ENCODE data around the gene TPT1. TPM values are rescaled to one million over a fixed set of nuclear protein-coding genes. Genes with fewer than 3 reads are reported as not detected.
"Not testable (repeated sequence)": the region's sequence is repeated elsewhere in the genome, so short reads cannot be mapped to it uniquely, and the experiment has no call there.

TPT1 gene
- total and polyA plus RNA-seq, 4 donors = 2,791 to 8,629 (median 4,381) TPM

GRCh38 chr13:45300190-45300985 is 40.6 kb downstream of the TPT1 start:
- no peak overlapping the region for H3K9ac ChIP-seq (ENCODE audit: insufficient read depth in 1 of 2, low read length in 2 of 2)
- H3K36me3 ChIP-seq (ENCODE audit: control insufficient read depth in 4 of 4, insufficient read depth in 4 of 4, low read length in 4 of 4) = no peaks in the 10 kb centered on the region
- H3K4me3 ChIP-seq = no peak overlapping the region
- no peak for ATAC-seq (ENCODE audit: insufficient read depth, low FRiP score)
- H3K27ac ChIP-seq (ENCODE audit: low read depth in 1 of 2, low read length in 1 of 2) = no peak overlapping the region
- 65 to 72% methylated on average over 9 of the region's 9 CpGs for WGBS, 2 donors
- TF ChIP-seq CTCF (IDR thresholded peaks at IDR 0.05; ENCODE audit: control extremely low read depth, extremely low read depth) = no peak
- H3K4me1 ChIP-seq (ENCODE audit: control insufficient read depth in 5 of 5, insufficient read depth in 5 of 5, low read length in 5 of 5) = no peaks in the 10 kb centered on the region
- no peak for DNase-seq
- H3K9me3 ChIP-seq (ENCODE audit: control insufficient read depth in 4 of 4, insufficient read depth in 3 of 4, low read length in 3 of 4) = no peaks in the 10 kb centered on the region
- no peaks in the 10 kb centered on the region for H3K27me3 ChIP-seq (ENCODE audit: control insufficient read depth in 3 of 3, insufficient read depth in 3 of 3, low read length in 2 of 3)

- Histone ChIP-seq H3K27me3 (ENCODE audit: control insufficient read depth in 3 of 3, insufficient read depth in 3 of 3, low read length in 2 of 3) (no peaks in the 10 kb centered on the region), H3K4me3 (no peak overlapping the region), H3K36me3 (ENCODE audit: control insufficient read depth in 4 of 4, insufficient read depth in 4 of 4, low read length in 4 of 4) (no peaks in the 10 kb centered on the region), H3K4me1 (ENCODE audit: control insufficient read depth in 5 of 5, insufficient read depth in 5 of 5, low read length in 5 of 5) (no peaks in the 10 kb centered on the region), H3K9me3 (ENCODE audit: control insufficient read depth in 4 of 4, insufficient read depth in 3 of 4, low read length in 3 of 4) (no peaks in the 10 kb centered on the region), H3K27ac (ENCODE audit: low read depth in 1 of 2, low read length in 1 of 2) (no peak overlapping the region), H3K9ac (ENCODE audit: insufficient read depth in 1 of 2, low read length in 2 of 2) (no peak overlapping the region)
- 73 to 83% methylated on average over 3 of the region's 3 CpGs for WGBS, 2 donors
- peak in 2 of 3 donors; percentile 52 to 61 for DNase-seq
- no peak for TF ChIP-seq CTCF (IDR thresholded peaks at IDR 0.05; ENCODE audit: control extremely low read depth, extremely low read depth)
- no peak for ATAC-seq (ENCODE audit: insufficient read depth, low FRiP score)
These were observed 41.8 kb downstream of the TPT1 start for GRCh38 chr13:45299194-45299593.

- WGBS, 2 donors = 95 to 99% methylated on average over 3 of the region's 3 CpGs
- not testable (repeated sequence) for H3K4me1 ChIP-seq (ENCODE audit: control insufficient read depth in 5 of 5, insufficient read depth in 5 of 5, low read length in 5 of 5); H3K27ac ChIP-seq (ENCODE audit: low read depth in 1 of 2, low read length in 1 of 2); H3K9me3 ChIP-seq (ENCODE audit: control insufficient read depth in 4 of 4, insufficient read depth in 3 of 4, low read length in 3 of 4); ATAC-seq (ENCODE audit: insufficient read depth, low FRiP score); H3K36me3 ChIP-seq (ENCODE audit: control insufficient read depth in 4 of 4, insufficient read depth in 4 of 4, low read length in 4 of 4); DNase-seq; H3K4me3 ChIP-seq; H3K27me3 ChIP-seq (ENCODE audit: control insufficient read depth in 3 of 3, insufficient read depth in 3 of 3, low read length in 2 of 3); H3K9ac ChIP-seq (ENCODE audit: insufficient read depth in 1 of 2, low read length in 2 of 2)
These were observed 42.4 kb downstream of the TPT1 start for GRCh38 chr13:45298550-45298949.

GRCh38 chr13:45298206-45298505 is 42.8 kb downstream of the TPT1 start:
- H3K4me3 ChIP-seq = no peak overlapping the region
- no peak overlapping the region for H3K9ac ChIP-seq (ENCODE audit: insufficient read depth in 1 of 2, low read length in 2 of 2)
- no peak for DNase-seq
- no peak for ATAC-seq (ENCODE audit: insufficient read depth, low FRiP score)
- 86 to 97% methylated on average over 2 of the region's 2 CpGs for WGBS, 2 donors
- no peaks in the 10 kb centered on the region for H3K9me3 ChIP-seq (ENCODE audit: control insufficient read depth in 4 of 4, insufficient read depth in 3 of 4, low read length in 3 of 4)
- H3K27me3 ChIP-seq (ENCODE audit: control insufficient read depth in 3 of 3, insufficient read depth in 3 of 3, low read length in 2 of 3) = no peaks in the 10 kb centered on the region
- TF ChIP-seq CTCF (IDR thresholded peaks at IDR 0.05; ENCODE audit: control extremely low read depth, extremely low read depth) = no peak
- no peaks in the 10 kb centered on the region for H3K36me3 ChIP-seq (ENCODE audit: control insufficient read depth in 4 of 4, insufficient read depth in 4 of 4, low read length in 4 of 4)
- no peaks in the 10 kb centered on the region for H3K4me1 ChIP-seq (ENCODE audit: control insufficient read depth in 5 of 5, insufficient read depth in 5 of 5, low read length in 5 of 5)
- no peak overlapping the region for H3K27ac ChIP-seq (ENCODE audit: low read depth in 1 of 2, low read length in 1 of 2)

Data from lung (tissue), 12 donors.